ENCODE measurements around the gene GH2.

The GH2 gene

GRCh38 chr17:63832014-63832413, 49.7 kb downstream of the GH2 start:
- H2AK5ac ChIP-seq (ENCODE audit: low read depth, low read length) = no peak overlapping the region
- no peak overlapping the region for H2BK5ac ChIP-seq (ENCODE audit: low read length)
- no peak overlapping the region for H2BK120ac ChIP-seq (ENCODE audit: low read depth, low read length)
- no peak overlapping the region for H3K27ac ChIP-seq (replicated peaks; ENCODE audit: low read length)
- H3K9me3 ChIP-seq (replicated peaks in 1 of 2; ENCODE audit: control insufficient read depth in 2 of 2, insufficient read depth in 1 of 2, low read depth in 1 of 2, low read length in 2 of 2) = no peaks in the 10 kb centered on the region
- peaks cover 3% of the 10 kb centered on the region for H3K79me1 ChIP-seq (ENCODE audit: low read depth, low read length)
- H3K4me3 ChIP-seq (ENCODE audit: low read length in 2 of 2) = no peak overlapping the region
- DNase-seq (ENCODE audit: low spot score) = no peak
- H3K27me3 ChIP-seq (ENCODE audit: control insufficient read depth in 3 of 3, insufficient read depth in 3 of 3, low read depth in 1 of 3, low read length in 3 of 3) = no peaks in the 10 kb centered on the region
- H2BK12ac ChIP-seq (ENCODE audit: low read length) = no peak overlapping the region
- H3K23ac ChIP-seq (ENCODE audit: low read depth, low read length, poor library complexity) = no peak overlapping the region
- no peak overlapping the region for H3K18ac ChIP-seq (ENCODE audit: low read length)
- H3K4ac ChIP-seq (ENCODE audit: low read length) = no peak overlapping the region
- H3K14ac ChIP-seq (ENCODE audit: low read length) = no peak overlapping the region
- no CpG with 5 or more reads among the region's 5 CpGs for whole genome bisulfite sequencing, 2 donors (ENCODE audit: extremely low coverage in 2 of 2, insufficient read length in 2 of 2, insufficient replicate concordance in 1 of 2)
- H4K91ac ChIP-seq (ENCODE audit: low read depth, low read length, poor library complexity) = no peak overlapping the region
- H3K9ac ChIP-seq (ENCODE audit: low read depth, low read length, poor library complexity) = no peak overlapping the region
- no peak overlapping the region for H3K4me2 ChIP-seq (ENCODE audit: insufficient read depth, low read length, poor library complexity, severe bottlenecking)
- H2AFZ ChIP-seq (ENCODE audit: low read length) = no peak overlapping the region
- no peak overlapping the region for H4K8ac ChIP-seq (ENCODE audit: low read depth, low read length)
- peaks cover 58 to 89% of the 10 kb centered on the region in 2 donors for H3K36me3 ChIP-seq (replicated peaks in 1 of 2; ENCODE audit: control insufficient read depth in 2 of 2, insufficient read depth in 2 of 2, low read length in 2 of 2)
- H2BK15ac ChIP-seq (ENCODE audit: low read length) = no peak overlapping the region
- peaks cover 6% of the 10 kb centered on the region in 2 donors for H3K4me1 ChIP-seq (ENCODE audit: control insufficient read depth in 2 of 2, insufficient read depth in 1 of 2, low read depth in 1 of 2, low read length in 2 of 2)

- Histone ChIP-seq H3K4me2 (ENCODE audit: insufficient read depth, low read length, poor library complexity, severe bottlenecking) (no peak overlapping the region), H2AFZ (ENCODE audit: low read length) (no peak overlapping the region)
Observed at GRCh38 chr17:63831505-63831904, 50.2 kb downstream of the GH2 start.

GRCh38 chr17:63830904-63831491, 50.7 kb downstream of the GH2 start:
- Histone ChIP-seq H2BK120ac (ENCODE audit: low read depth, low read length) (no peak overlapping the region), H3K9me3 (replicated peaks in 1 of 2; ENCODE audit: control insufficient read depth in 2 of 2, insufficient read depth in 1 of 2, low read depth in 1 of 2, low read length in 2 of 2) (no peaks in the 10 kb centered on the region), H3K36me3 (replicated peaks in 1 of 2; ENCODE audit: control insufficient read depth in 2 of 2, insufficient read depth in 2 of 2, low read length in 2 of 2) (peaks cover 56 to 80% of the 10 kb centered on the region in 2 donors), H4K8ac (ENCODE audit: low read depth, low read length) (no peak overlapping the region), H3K4me1 (ENCODE audit: control insufficient read depth in 2 of 2, insufficient read depth in 1 of 2, low read depth in 1 of 2, low read length in 2 of 2) (peaks cover 6 to 9% of the 10 kb centered on the region in 2 donors), H3K23ac (ENCODE audit: low read depth, low read length, poor library complexity) (peak overlapping the region; percentile 47), H2BK15ac (ENCODE audit: low read length) (no peak overlapping the region), H2AFZ (ENCODE audit: low read length) (no peak overlapping the region), H3K27me3 (ENCODE audit: control insufficient read depth in 3 of 3, insufficient read depth in 3 of 3, low read depth in 1 of 3, low read length in 3 of 3) (no peaks in the 10 kb centered on the region), H3K9ac (ENCODE audit: low read depth, low read length, poor library complexity) (no peak overlapping the region), H3K18ac (ENCODE audit: low read length) (no peak overlapping the region), H3K4ac (ENCODE audit: low read length) (no peak overlapping the region), H2BK12ac (ENCODE audit: low read length) (no peak overlapping the region), H2AK5ac (ENCODE audit: low read depth, low read length) (no peak overlapping the region), H3K4me3 (ENCODE audit: low read length in 2 of 2) (no peak overlapping the region), H4K91ac (ENCODE audit: low read depth, low read length, poor library complexity) (no peak overlapping the region), H3K79me1 (ENCODE audit: low read depth, low read length) (peaks cover 6% of the 10 kb centered on the region), H3K14ac (ENCODE audit: low read length) (no peak overlapping the region), H3K4me2 (ENCODE audit: insufficient read depth, low read length, poor library complexity, severe bottlenecking) (no peak overlapping the region), H2BK5ac (ENCODE audit: low read length) (no peak overlapping the region), H3K27ac (replicated peaks; ENCODE audit: low read length) (no peak overlapping the region)
- no peak for DNase-seq (ENCODE audit: low spot score)
- WGBS, 2 donors (ENCODE audit: extremely low coverage in 2 of 2, insufficient read length in 2 of 2, insufficient replicate concordance in 1 of 2) = no CpG with 5 or more reads among the region's 15 CpGs

More at GRCh38 chr17:63831505-63831904, 50.2 kb downstream of the GH2 start:
- no peak overlapping the region for H2BK15ac ChIP-seq (ENCODE audit: low read length)
- H2BK12ac ChIP-seq (ENCODE audit: low read length) = no peak overlapping the region
- H3K9ac ChIP-seq (ENCODE audit: low read depth, low read length, poor library complexity) = no peak overlapping the region
- no peaks in the 10 kb centered on the region for H3K9me3 ChIP-seq (replicated peaks in 1 of 2; ENCODE audit: control insufficient read depth in 2 of 2, insufficient read depth in 1 of 2, low read depth in 1 of 2, low read length in 2 of 2)
- H2BK5ac ChIP-seq (ENCODE audit: low read length) = no peak overlapping the region
- H3K36me3 ChIP-seq (replicated peaks in 1 of 2; ENCODE audit: control insufficient read depth in 2 of 2, insufficient read depth in 2 of 2, low read length in 2 of 2) = peaks cover 56 to 83% of the 10 kb centered on the region in 2 donors
- no peak overlapping the region for H2AK5ac ChIP-seq (ENCODE audit: low read depth, low read length)
- H3K79me1 ChIP-seq (ENCODE audit: low read depth, low read length) = peaks cover 3% of the 10 kb centered on the region
- H3K18ac ChIP-seq (ENCODE audit: low read length) = no peak overlapping the region
- no peak overlapping the region for H4K91ac ChIP-seq (ENCODE audit: low read depth, low read length, poor library complexity)
- WGBS, 2 donors (ENCODE audit: extremely low coverage in 2 of 2, insufficient read length in 2 of 2, insufficient replicate concordance in 1 of 2) = no CpG with 5 or more reads among the region's 8 CpGs
- no peak overlapping the region for H3K14ac ChIP-seq (ENCODE audit: low read length)
- H4K8ac ChIP-seq (ENCODE audit: low read depth, low read length) = no peak overlapping the region
- no peak overlapping the region for H3K27ac ChIP-seq (replicated peaks; ENCODE audit: low read length)
- H3K4me1 ChIP-seq (ENCODE audit: control insufficient read depth in 2 of 2, insufficient read depth in 1 of 2, low read depth in 1 of 2, low read length in 2 of 2) = peaks cover 6 to 8% of the 10 kb centered on the region in 2 donors
- H3K23ac ChIP-seq (ENCODE audit: low read depth, low read length, poor library complexity) = no peak overlapping the region
- H3K4me3 ChIP-seq (ENCODE audit: low read length in 2 of 2) = no peak overlapping the region
- DNase-seq (ENCODE audit: low spot score) = no peak
- H3K27me3 ChIP-seq (ENCODE audit: control insufficient read depth in 3 of 3, insufficient read depth in 3 of 3, low read depth in 1 of 3, low read length in 3 of 3) = no peaks in the 10 kb centered on the region
- H3K4ac ChIP-seq (ENCODE audit: low read length) = no peak overlapping the region
- H2BK120ac ChIP-seq (ENCODE audit: low read depth, low read length) = no peak overlapping the region

- no peak overlapping the region for H3K4ac ChIP-seq (ENCODE audit: low read length)
- peaks cover 59 to 80% of the 10 kb centered on the region in 2 donors for H3K36me3 ChIP-seq (replicated peaks in 1 of 2; ENCODE audit: control insufficient read depth in 2 of 2, insufficient read depth in 2 of 2, low read length in 2 of 2)
- H2AK5ac ChIP-seq (ENCODE audit: low read depth, low read length) = no peak overlapping the region
- H3K27ac ChIP-seq (replicated peaks; ENCODE audit: low read length) = no peak overlapping the region
- no peak overlapping the region for H2AFZ ChIP-seq (ENCODE audit: low read length)
- H3K9me3 ChIP-seq (replicated peaks in 1 of 2; ENCODE audit: control insufficient read depth in 2 of 2, insufficient read depth in 1 of 2, low read depth in 1 of 2, low read length in 2 of 2) = no peaks in the 10 kb centered on the region
- H3K4me3 ChIP-seq (ENCODE audit: low read length in 2 of 2) = no peak overlapping the region
- no peak for DNase-seq (ENCODE audit: low spot score)
- no peak overlapping the region for H3K23ac ChIP-seq (ENCODE audit: low read depth, low read length, poor library complexity)
- H2BK15ac ChIP-seq (ENCODE audit: low read length) = no peak overlapping the region
- H2BK12ac ChIP-seq (ENCODE audit: low read length) = no peak overlapping the region
- no peaks in the 10 kb centered on the region for H3K27me3 ChIP-seq (ENCODE audit: control insufficient read depth in 3 of 3, insufficient read depth in 3 of 3, low read depth in 1 of 3, low read length in 3 of 3)
- no peak overlapping the region for H4K8ac ChIP-seq (ENCODE audit: low read depth, low read length)
- peaks cover 8 to 12% of the 10 kb centered on the region in 2 donors for H3K4me1 ChIP-seq (ENCODE audit: control insufficient read depth in 2 of 2, insufficient read depth in 1 of 2, low read depth in 1 of 2, low read length in 2 of 2)
- H3K79me1 ChIP-seq (ENCODE audit: low read depth, low read length) = peaks cover 6% of the 10 kb centered on the region
- H3K9ac ChIP-seq (ENCODE audit: low read depth, low read length, poor library complexity) = no peak overlapping the region
- no CpG with 5 or more reads among the region's 5 CpGs for WGBS, 2 donors (ENCODE audit: extremely low coverage in 2 of 2, insufficient read length in 2 of 2, insufficient replicate concordance in 1 of 2)
- no peak overlapping the region for H2BK120ac ChIP-seq (ENCODE audit: low read depth, low read length)
- no peak overlapping the region for H3K14ac ChIP-seq (ENCODE audit: low read length)
- H4K91ac ChIP-seq (ENCODE audit: low read depth, low read length, poor library complexity) = no peak overlapping the region
- H3K18ac ChIP-seq (ENCODE audit: low read length) = no peak overlapping the region
- no peak overlapping the region for H3K4me2 ChIP-seq (ENCODE audit: insufficient read depth, low read length, poor library complexity, severe bottlenecking)
- H2BK5ac ChIP-seq (ENCODE audit: low read length) = no peak overlapping the region
Observed at GRCh38 chr17:63830278-63830677, 51.5 kb downstream of the GH2 start.
